VCaP (cell line): ENCODE results near the gene CENPN.

Source experiments
- H3K27ac ChIP-seq: fragments of 450-650 bp; 2 replicates; pipeline ENCODE4 v1.5.1; 2017
- CTCF ChIP-seq: fragments of 450-650 bp; conservative IDR thresholded peaks from 2 replicates; pipeline ENCODE4 v1.5.1; 2017; ENCODE audit warnings: mild to moderate bottlenecking, moderate library complexity

Gene CENPN, protein sequence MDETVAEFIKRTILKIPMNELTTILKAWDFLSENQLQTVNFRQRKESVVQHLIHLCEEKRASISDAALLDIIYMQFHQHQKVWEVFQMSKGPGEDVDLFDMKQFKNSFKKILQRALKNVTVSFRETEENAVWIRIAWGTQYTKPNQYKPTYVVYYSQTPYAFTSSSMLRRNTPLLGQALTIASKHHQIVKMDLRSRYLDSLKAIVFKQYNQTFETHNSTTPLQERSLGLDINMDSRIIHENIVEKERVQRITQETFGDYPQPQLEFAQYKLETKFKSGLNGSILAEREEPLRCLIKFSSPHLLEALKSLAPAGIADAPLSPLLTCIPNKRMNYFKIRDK

DNA sequence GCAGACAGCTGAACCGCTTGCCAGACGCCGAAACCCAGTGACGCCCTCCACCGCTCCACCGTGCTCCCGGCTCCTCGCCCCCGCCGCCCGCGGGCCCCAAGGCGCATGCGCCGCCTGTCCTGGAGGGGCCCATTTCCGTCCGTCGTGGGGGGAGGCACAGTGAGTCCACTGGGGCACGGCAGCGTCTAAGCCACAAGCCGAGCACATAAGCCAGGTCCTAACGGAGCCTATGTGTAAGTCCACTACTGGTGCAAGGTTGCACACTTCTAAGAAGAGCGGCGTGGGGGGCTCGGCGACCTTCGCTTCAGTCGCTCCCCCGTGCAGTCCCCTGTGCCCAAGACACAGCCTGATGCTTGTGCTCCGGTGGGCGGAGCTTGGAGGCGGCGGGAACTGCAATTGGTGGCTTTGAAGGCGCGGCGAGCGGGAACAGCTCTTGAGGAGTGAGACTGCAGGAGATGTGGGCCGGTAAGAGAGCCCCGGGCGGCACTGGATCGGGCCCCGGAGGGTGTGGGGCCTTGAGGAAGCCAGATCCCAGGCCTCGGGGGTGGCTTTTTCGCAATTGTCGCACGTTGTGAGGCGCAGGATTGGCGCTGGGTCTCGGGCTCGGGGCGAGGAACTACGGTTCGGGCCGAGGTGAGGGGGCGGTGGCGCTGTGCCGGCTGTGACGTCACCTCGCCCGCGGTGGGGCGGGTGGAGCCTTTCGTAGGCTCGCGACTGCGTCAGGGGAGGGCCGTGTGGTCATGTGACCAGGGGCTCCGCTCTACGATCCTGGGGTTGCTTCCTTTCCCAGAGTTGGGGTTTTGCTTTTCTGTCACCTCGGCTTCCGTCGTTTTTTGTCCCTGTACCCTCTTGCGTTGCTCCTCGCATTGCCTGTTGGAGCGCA, at the start of gene CENPN, which contains the start of gene CMC2:
TSS of gene CENPN (plus strand) at position 402 of the 883 bp plus-strand sequence. CDS start 4,726 bp downstream, outside the sequence.
TSS of gene CMC2 (minus strand) at position 73 of the 883 bp plus-strand sequence. CDS start 9,491 bp downstream, outside the sequence.
- no peak for TF ChIP-seq CTCF
- peak within 1 kb of the TSS; percentile 90 for H3K27ac ChIP-seq

- no peak for TF ChIP-seq CTCF
- no peak overlapping the region for H3K27ac ChIP-seq
Observed at GRCh38 chr16:80958284-80958683, 48.7 kb upstream of the CENPN start.

- TF ChIP-seq CTCF, result no peak
- no peak overlapping the region for H3K27ac ChIP-seq
Observed at GRCh38 chr16:80962879-80963278, 44.1 kb upstream of the CENPN start.

DNA sequence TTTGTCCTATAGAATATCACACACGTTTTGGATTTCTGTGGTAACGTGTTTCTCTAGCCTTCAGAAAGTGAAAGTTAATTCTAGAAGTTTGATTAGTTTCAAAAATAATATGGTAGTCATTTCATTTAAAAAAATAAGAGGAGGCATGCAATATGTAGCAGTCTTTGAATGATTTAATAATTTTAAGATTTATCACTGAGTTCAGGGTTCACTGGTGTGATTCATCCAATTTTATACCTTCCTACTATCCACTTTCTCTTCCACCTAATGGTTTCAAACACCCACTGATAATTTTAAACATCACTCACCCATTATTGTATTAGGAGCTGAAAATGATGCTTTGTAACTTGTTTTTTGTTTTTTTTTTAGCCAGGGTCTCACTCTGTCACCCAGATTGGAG, 42.7 kb upstream of the CENPN start:
- H3K27ac ChIP-seq, result no peak overlapping the region
- no peak for TF ChIP-seq CTCF

DNA sequence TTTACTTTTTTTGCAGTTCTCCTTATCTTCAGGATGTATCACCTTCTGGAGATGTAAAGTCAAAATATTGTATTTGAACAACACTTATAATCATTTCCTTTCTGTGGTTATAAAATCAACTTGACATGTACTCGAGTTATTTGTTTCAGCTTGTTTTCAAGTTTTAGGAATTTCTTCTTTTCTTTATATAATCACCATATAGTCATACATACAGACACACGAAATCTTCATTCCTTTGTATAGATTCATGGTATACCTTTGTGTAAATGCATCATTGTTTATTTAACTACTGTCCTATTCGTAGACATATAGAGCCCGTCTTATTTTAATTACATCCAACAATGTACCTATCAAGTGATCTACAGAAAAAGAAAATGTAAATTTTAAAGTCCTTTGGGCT, 40.4 kb upstream of the CENPN start:
- no peak overlapping the region for H3K27ac ChIP-seq
- TF ChIP-seq CTCF, result no peak

DNA sequence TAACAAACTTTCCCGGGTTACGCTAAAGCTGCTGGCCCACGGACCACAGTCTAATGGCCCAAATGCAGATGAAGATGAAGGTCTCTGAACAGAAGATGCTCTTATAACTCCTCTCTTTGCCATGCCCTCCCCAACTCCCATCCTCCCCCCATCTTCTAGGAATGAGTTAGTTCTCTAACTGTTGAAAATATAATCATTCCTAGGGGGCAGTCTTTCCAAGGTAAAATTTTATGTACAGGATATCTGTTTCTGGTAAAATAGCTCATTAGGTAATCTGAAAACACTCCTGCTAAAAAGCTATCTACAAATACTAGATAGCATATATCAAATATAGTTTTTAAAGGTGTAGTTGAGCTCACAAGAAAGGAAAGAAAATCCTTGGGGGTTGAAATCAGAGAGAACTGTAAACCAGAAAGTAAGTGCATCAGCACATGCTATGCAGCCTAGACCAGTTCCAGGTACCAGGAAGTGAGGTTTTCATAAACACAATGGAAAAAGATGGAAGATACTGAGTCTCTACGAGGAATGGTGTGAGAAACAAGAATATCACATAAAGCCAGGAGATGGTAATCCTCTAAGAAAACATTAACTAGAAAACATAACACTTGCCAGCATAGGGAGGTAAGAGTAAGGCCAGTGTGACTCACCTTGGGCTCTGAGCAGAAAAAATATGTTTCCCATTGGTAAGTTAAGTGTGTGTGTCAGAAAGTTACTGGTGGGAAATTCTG, 38.5 kb upstream of the CENPN start:
- no peak for TF ChIP-seq CTCF
- peak overlapping the region; percentile 14; the same call in 1 of the 2 replicates for H3K27ac ChIP-seq

DNA sequence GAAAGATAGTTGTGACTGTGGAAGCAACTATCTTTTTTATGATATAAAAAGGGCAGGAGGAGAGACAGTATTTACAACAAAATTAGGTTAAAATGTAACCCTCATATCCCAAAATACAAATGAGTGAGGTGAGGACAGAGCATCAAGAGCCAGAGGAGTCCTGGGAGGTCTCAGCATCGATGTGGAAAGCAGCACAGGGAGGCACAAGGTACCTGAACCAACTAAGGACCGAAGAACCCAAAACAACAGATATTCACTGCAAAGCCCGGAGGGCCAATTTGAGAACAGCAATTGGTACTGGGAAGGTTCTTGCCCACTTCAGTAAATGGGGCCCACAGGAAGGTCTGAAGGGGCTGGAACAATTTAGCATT, 37.9 kb upstream of the CENPN start:
- 0 out of 2 replicates have a peak overlapping the region, but pooled peaks have one; percentile 14 for H3K27ac ChIP-seq
- no peak for TF ChIP-seq CTCF
